ENCODE results near the gene OSBPL2. TPM values are rescaled to one million over a fixed set of nuclear protein-coding genes. Genes with fewer than 3 reads are reported as not detected.

Gene OSBPL2
- polyA plus RNA-seq, 10 donors = 23.0 to 35.6 (median 27.3) TPM

DNA sequence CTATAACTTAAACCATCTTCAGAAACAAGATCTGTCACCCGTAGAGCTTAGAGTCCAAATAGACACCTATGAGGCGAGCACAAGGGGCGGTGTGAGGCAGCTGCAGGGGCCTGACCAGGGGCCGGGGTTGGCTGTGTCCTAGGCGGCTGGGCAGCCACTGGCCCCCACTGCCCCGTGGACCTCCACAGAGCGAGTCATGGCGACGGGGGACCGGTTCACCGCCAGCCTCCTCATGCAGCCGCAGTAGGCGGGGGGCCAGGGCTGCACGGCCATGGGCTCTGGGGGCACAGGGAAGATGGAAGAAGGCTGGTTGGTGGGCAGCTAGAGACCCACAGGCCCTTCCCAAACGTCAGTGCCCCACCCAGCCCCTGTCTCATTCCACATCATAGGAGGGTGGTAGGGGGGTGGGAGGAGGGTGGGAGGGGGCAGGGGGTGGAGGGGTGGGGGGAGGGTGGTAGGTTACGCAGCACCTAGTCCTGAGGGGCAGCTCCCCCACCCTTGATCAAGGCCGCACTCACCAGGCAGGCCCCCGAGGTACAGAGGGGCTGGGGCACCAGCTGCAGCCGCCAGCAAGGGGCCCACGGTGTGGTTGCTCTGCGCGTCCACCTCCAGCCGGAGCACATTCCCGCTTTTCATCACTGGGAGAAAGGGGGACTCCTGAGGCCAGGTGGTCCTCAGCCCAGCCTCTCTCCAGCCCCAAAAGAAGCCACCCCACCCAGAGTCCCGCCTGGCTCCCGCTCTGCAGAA, 71.0 kb downstream of the OSBPL2 start:
- no peak for DNase-seq

DNA sequence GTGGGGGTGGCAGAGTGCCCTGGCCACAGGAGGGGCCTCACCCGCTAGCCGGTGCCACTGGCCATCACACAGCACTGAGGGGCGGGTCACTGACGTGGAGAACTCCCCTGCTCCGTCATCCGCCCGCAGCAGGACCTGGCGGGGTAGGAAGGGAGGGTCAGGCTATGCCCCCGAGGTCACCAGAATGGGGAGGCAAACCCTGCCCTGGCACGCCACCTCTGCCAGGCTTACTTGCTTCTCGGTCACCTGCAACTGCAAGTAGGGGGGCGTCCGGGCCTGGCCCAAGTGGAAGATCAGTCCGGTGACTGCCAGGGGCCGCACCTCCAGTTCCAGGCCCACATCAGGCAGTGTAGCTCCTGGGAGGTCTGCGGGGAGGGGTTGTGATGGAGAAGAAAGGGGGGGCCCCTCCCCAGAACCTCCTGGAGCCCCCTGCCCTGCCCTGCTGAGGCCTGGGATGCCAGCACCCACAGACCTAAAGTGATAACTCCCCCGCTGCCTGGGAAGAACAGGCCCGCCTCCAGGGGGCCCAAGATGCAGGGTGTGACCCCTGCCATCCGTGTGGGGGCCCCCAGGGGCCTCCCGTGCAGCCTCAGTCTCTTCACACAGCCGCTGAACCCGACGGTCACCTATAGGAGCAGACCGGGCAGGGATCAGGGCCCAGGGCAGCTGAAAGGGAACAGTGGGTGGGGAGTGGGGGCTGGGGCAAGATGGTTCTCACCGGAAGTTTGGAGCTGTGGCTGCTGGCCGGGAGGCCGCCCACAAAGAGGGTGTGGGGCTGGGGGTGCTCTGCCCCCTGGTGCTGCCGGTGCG, 71.8 kb downstream of the OSBPL2 start:
- DNase-seq = no peak

DNA sequence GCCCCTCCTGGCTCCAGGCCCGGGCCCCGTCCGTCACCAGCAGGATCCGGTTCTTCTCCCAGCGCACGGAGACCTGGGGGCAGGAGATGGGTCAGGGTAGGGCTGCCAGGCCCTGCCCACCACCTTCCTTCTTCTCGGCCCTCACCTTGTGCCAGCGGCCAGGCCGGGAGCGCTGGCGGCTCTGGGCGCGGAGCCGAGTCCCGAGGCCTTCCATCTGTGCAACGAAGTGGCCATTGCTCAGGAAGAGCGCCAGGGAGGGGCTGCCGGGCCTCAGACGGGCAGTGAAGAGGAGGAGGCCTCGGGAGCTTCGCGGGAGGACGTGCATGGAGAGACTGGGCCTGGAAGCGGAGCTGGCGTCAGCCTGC, 72.4 kb downstream of the OSBPL2 start:
- DNase-seq = no peak

DNA sequence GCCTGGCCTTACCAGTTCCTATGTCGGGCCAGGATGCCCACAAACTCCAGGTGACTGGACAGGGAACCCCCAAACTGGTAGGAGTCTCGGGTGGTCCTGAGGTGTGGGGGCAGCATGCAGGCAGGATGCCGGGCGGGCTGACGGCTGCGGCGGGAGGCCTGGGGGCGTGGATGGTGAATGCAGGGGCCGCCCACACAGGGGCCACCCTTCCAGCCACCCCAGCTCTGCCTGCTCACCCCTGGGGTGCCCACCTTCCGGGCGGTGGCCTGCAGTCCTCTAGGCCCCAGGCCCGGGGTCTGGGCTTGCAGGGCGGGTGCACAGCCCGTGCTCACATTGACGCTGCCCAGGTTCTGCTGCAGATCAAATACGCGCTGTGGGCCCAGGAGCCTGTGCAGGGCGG, 72.8 kb downstream of the OSBPL2 start:
- DNase-seq = no peak

DNA sequence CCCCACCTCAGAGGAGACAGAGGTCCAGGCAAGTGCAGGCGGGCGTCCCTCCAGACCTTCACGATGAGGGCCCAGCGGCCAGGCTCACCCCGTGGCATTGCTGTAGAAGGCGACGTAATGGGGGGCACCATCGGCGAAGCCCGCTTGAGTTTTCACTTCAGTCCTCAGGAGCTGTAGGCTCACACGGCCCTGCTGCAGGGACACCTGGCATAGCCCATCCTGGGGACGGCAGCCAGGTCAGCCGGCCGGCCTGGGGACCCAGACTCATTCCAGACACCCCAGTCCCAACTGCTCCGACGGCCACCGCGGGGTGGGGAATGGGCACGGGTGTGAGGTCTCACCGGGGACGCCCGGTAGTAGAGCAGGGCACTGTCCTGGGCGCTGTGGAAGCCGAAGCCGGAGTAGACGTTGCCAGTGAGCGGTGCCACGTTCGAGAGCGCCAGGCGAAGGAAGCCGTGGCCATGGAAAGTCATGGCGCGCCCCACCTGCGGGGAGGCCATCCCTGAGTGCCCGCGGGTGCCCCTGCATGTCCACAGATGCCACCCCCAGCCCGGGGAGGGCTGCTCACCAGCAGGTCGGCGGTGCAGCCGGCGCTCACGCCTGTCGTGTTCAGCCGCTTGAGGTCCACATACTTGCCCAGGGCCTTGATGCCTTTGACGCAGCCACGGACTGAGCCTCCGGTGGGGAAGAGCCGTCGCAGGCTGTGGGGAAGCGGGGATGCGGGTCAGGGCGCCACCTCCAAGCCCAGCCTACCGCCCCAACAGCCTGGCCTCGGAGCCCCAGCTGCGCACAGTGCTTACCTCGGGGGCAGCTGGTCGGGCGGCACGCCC, 73.7 kb downstream of the OSBPL2 start:
- DNase-seq = no peak

DNA sequence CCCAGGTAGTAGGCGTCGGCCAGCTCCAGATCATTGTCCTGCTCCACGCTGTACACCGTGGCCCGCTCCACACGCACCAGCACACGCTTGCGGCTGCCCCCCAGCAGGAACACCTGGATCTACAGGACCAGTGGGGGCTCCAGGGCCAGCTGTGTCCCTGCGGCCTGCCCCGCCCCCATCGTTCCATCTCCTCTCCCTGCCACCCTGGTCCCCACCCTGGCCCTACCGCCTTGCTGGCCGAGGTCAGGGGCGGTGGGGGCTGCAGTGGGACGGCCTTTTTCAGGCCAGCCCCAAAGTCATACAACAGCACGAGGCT, 74.3 kb downstream of the OSBPL2 start:
- no peak for DNase-seq

DNA sequence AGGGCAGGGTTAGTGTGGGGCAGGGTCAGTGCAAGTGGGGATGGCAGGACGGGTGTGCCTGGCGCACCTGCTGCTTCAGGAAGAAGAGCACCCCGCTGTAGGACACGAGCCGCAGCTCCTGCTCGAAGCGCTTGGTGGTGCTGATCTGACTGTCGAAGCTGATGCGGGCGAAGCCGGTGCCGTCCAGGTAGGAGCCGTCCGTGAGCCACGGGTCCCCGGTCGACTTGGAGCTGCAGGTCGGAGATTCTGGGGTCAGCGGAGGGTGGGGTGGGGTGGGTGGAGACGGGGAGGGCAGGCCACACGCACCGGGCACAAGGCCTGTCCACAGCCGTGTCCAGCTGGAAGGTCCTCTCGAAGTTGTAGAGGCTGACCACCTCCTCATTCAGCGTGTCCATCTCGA, 74.7 kb downstream of the OSBPL2 start:
- no peak for DNase-seq

DNA sequence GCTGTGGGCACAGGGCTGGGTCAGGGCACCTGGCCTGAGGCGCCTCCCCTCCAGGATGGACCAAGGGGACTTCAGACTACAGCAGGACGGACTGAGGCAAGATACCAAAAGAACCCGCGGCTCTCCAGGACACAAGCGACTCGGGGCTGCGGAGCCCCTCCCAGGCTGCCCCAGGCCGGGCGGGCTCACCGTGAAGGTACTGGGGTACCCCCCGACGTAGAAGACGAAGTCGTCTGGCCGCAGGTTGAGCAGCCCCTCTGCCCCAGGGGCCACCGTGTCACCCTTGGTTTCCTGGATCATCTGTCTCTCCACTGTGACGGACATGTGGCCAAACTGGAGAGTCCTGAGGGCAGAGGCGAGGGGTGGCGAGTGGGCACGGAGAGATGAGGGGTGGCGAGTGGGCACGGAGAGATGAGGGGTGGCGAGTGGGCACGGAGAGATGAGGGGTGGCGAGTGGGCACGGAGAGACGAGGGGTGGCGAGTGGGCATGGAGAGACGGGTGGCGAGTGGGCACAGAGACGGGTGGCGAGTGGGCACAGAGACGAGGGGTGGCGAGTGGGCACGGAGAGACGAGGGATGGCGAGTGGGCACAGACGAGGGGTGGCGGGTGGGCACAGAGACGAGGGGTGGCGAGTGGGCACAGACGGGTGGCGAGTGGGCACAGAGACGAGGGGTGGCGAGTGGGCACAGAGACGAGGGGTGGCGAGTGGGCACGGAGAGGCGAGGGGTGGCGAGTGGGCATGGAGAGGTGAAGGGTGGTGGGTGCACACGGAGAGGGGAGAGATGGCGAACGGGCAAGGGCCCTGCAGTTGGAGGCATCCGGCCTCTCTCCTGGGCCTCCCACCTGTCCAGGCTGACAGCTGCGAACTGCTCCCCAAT, 75.4 kb downstream of the OSBPL2 start:
- DNase-seq = no peak

DNA sequence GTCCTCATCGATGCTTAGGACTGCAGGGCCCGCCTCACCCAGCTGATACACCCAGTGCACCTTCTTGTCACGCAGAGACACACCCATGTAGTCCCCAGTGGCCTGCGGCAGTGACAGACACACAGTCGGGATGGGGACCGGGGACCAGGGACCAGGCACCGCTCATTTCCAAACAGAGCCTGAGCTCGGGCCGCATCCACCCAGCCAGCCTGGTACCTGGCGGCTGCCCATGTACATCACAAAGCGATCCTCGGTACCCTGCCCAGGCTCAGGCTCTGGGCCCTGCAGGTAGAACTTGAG, 76.0 kb downstream of the OSBPL2 start:
- DNase-seq = no peak

DNA sequence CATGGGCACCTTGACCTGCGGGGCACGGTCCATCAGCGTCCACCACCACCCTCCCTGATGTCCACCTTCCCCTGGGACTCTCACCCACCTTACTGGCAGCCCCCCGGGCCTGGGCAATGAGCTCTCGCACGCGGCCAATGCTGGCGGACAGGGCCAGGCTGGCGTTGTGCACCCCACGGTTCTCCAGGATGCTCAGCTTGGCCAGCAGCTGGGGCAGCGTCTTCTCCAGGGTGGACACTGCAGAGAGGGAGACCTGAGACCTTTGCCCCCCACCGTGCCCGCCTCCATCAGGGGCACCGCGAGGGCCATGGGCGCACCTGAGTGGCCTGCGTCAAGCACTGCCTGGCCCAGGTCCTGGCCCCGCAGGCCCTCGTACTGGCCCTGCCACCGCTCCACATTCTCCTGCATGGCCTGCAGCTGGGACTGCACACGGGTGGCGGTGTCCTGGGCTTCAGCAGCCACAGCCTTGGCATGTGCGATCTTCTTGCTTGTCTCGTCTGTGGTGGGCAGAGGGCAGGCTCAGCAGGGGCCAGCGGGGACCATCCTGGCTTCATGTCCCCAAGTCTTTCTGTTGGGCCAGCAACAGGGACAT, 76.5 kb downstream of the OSBPL2 start:
- DNase-seq = no peak

DNA sequence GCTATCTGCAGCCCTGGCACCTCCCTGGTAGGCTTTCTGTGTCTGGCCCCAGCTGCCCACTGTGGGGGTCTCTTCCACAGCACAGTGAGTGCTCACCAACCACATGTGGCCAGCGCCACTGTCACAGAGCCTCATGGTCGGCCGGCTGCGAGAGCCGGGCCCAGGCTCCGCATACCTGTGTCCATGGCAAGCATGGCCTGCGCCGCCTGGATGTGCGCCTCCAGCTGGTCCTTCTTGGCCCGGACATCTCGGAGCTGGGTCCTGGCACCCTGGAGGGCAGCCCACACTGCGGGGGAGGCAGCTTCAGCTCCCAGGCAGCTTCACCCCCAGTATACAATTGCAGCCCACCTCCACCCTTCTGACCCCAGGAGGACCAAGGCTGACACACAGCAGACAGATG, 77.5 kb downstream of the OSBPL2 start:
- DNase-seq = no peak

DNA sequence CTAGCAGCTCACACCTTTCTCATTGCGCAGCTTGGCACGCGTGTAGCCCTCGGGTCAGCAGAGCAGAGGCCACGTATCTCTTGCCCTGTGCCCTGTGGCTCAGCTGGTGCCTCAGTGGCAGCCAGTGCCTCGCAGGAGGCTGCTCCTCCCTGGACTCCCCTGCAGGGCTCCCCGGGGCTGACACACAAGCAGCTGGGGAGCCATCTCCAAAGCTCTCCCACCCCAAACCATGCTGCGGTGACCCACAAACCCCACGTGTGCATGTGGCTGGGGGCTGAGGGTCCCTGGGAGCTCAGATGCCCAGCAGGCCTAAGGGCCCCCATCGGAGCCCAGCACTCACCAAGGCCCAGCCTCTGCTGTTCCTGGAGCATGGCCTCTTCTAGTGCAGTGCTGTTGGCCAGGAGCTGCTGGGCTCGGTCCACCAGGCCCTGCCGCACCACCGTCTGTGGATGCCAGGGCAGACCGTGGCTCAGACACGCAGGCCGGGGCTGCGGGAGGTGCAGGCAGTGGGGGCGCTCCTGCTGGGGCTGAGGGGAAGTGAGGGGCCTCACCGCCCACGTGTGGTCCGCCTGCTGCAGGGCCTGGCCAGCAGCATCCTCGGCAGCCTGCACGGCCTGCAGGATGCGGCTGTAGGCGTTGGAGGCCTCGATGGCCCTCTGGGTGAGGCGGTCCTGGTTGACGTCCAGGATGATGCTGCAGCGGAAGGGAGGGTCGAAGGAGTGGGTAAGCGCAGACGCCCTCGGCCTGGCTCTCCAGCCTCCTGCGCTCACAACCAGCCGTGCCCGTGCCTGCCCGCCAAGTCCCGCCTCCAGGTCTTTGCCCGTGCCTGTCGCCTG, 78.2 kb downstream of the OSBPL2 start:
- DNase-seq = peak in 1 of 3 donors; percentile 49

DNA sequence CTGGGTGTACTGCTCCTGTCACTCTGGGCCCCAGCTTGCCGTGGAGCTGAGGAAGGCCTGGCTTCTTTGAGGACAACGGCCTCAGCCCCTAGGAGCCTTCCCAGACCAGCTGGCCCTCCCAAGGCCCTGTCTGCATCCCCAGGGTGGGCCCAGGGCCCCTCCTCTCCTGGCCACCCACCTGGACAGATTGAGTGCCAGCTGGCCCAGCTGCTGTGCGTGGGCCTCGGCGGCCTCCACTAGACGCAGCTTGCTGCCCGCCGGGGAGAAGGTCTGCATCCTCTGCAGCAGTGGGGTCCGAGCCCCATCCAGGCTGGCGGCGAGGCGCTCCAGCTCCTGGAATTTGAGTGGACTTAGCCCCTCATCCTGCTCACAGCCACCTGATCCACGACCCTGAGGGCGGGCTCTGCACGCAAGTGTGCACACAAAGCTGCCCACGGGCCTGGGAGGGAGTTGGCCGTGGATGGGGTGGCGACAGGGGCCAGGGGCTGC, 78.9 kb downstream of the OSBPL2 start:
- no peak for DNase-seq

DNA sequence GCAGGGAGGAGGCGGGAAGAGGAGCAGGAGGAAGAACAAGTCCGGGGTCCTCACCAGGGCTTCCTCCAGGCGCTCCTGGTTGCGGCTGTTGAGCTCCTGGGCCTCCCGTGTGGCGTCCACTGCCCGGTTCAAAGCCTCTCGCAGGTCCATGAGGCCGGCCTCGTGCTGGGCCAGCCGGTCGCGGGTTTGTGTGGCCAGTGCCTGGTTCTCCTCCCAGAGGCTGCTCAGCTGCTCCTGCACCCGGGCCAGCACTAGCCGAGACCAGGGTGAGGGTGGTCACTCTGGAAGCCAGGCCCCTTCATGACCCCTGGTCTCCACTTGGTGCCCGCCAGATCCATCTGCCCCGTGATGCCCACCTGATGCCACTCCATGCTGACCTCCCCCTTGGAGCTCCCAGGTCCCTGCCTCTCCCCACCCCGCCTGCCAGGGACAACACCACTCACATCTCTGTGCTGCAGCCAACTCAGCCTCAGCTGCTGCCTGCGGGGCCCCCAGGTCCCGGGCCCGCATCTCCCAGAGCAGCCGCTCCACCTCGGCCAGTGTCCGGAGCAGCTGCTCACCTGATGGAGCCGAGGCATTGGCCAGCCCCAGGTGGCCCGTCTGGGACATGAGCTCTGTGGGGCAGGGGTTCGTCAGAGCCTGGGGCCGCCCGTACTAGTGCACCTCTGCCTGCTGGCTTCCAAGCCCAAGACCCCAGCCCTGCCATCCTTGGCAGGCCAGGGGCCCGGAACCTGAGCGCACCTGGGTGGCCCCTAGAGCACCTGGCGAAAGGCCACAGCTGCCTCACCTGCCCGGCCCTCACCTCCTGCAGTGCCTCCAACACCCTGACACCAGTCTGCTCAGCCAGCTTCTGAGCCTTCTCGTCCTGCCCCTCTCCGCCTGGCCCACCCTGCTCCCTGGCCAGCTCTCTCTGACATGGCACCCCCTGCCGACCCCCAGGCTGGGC, 80.4 kb downstream of the OSBPL2 start:
- no peak for DNase-seq

DNA sequence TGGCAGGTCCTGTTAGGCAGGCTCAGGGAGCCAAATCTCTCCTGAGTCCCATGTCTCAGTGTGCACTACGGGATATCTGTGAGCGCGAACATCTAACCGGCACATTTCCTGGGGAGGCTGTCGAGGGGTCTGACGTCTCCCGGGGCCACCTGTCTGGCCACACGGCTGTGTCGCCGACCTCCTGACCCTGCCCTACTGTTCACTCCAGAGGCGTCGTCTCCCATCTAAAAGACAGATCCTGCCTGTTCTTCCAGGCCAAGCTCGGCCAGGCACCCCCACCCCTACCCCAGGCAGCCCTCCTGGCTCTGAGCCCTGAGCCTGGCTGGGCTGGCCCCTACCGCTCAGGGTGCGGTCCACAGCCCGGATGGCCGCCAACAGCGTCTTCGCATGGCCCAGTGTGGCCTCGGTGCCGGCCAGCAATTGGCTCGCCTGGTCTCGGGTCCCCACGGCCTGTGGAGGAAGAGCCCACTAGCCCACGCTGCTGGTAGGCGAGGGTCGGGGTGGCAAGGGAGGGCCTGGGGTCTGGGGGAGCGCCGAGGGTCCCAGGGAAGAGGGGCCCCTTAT, 81.1 kb downstream of the OSBPL2 start:
- no peak for DNase-seq

DNA sequence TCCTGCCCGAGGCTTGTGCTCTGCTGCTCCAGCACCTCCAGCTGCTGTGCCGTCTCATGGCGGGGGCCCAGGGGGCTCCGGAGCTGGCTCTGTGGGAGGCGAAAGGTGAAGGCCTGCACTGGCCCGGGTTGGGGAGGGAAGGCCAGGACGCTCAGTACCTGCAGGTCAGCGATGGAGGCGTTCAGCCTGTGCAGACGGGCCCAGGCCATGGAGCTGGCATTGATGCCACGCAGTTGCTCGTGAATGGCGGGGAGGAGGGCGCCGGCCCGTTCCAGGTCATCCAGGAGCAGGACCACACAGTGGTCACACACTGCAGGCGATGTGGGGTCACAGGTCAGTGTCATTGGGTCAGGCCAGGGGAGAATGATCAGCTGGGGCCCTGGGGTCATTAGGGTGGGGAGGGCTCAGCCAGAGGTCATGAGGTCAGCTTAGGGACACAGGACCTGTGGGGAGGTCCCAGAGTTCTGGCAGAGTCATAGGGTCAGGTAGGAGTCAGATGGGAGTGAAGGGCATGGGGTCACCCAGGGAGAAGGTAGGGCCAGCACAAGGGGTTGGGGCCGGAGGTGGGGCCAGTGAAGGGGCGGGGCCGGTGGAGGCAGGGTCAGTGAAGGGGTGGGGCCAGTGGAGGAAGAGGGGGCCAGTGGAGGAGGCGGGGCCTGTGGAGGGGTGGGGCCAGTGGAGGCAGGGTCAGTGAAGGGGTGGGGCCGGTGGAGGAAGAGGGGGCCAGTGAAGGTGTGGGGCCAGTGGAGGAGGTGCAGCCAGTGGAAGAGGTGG, 82.4 kb downstream of the OSBPL2 start:
- DNase-seq = no peak

DNA sequence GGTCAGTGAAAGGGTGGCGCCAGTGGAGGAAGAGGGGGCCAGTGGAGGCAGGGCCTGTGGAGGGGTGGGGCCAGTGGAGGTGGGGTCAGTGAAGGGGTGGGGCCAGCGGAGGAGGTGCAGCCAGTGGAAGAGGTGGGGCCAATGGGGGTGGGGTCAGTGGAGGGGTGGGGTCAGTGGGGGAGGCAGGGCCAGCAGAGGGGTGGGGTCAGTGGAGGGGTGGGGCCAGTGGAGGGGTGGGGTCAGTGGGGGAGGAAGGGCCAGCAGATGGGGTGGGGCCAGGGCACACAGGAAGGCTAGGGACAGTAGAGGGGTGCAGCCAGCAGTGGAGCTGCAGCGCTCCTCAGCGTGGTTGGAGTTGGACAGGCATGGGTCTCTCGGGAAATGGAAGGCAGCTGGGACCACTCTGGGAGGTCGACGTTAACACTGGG, 83.2 kb downstream of the OSBPL2 start:
- DNase-seq = no peak

DNA sequence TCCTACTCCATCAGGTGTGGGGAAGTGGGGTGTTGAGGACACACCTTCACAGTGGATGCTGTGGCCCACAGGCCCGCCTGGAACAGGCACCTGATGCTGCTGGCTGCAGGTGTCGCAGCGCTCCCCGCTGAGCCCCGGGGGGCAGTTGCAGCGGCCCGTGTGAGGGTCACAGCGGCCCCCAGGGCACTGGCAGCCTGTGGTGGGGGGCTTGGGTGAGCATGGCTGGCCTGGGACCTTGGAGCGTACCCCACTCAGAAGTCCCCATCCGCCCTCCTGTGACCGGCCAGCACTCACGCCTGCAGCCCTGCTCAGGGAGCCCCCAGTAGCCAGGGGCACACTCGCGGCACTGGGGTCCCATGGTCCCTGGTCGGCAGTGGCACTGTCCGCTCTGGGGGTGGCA, 83.7 kb downstream of the OSBPL2 start:
- no peak for DNase-seq
